HG02642 (cell line): ENCODE results near the gene EXOC4.

Experiments
- ATAC-seq: cut with Tn5 transposase; IDR thresholded peaks from one replicate; pipeline ENCODE4 v1.9.1; 2021; ENCODE audit warnings: mild to moderate bottlenecking; ENCODE audit not compliant: unreplicated experiment, poor library complexity

The EXOC4 gene

GRCh38 chr7:133682364-133683181, 429.7 kb downstream of the EXOC4 start:
- no peak for ATAC-seq

DNA sequence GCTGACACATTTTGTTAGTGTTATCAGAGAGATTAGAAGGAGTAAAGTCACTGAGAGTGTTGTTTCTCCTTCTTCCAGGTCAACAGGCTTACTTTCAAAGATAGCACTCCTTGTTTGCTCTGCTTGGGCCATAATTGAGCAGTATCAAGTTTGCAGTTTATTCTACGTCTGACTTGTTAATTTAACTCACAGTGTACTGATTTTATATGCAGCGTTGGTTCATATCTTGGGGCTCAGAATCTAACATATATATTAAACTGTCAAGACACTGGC, 430.2 kb downstream of the EXOC4 start:
- ATAC-seq: no peak

- ATAC-seq: no peak
Observed at GRCh38 chr7:133688483-133689239, 435.8 kb downstream of the EXOC4 start.

GRCh38 chr7:133690740-133691139, 437.9 kb downstream of the EXOC4 start:
- ATAC-seq: no peak

- no peak for ATAC-seq
Observed at GRCh38 chr7:133691727-133692610, 439.1 kb downstream of the EXOC4 start.

GRCh38 chr7:133693281-133693680, 440.4 kb downstream of the EXOC4 start:
- ATAC-seq: no peak

- no peak for ATAC-seq
Observed at GRCh38 chr7:133696056-133696455, 443.2 kb downstream of the EXOC4 start.

DNA sequence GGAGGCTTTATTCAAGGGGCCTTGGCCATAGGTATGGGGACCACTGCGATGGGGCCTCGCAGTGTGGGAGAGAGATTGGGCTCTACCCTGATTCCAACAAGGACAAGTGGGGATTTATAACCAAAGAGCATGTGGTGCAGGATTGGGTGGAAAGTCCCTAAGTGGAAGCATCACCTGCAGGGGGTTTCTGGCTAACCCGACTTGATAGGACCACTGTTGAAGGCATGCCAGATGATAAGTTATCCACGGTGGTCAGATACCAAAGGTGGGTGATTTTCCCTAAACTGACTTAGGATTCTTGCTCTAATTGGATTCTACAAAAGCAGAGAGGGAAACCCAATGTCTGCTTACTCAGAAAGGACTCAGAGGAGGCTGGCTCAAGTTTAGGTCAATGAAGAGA, 444.7 kb downstream of the EXOC4 start:
- ATAC-seq: no peak

- ATAC-seq: no peak
Observed at GRCh38 chr7:133698127-133698526, 445.2 kb downstream of the EXOC4 start.

DNA sequence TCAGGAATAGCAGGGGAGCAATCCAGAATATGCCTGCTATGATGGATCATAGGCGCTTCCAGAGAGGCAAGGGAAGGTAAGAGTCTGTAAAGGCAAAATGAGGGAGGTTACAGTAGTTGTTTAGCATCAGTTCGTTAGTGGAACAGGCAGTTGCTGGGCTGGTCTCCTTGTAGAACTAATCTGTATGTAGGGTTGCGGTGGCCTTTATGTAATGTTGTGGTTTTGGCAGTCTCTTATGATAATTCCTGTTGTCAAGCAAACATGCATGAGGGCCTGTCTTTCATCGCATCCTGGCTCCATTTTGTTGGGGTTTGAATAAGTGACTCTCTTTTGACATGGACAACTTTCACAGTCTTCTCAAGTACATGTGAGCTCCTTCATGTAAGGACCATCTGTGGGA, 446.5 kb downstream of the EXOC4 start:
- no peak for ATAC-seq

DNA sequence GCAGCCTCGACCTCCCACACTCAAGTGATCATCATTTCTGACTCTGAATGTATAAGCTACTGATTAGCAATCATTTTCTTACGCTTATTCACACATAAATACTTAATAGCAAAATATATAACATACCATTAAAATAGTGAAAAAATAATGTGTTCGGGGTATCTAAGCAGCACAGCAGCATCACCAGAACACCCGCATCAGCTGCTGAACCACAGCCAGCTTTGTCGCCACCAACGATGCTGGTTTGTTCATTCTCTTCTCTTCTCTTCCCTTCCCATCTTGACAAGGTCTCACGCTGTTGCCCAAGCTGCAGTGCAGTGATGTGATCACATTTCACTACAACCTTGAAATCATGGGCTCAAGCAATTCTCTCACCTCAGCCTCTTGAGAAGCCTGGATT, 449.2 kb downstream of the EXOC4 start:
- ATAC-seq: no peak

DNA sequence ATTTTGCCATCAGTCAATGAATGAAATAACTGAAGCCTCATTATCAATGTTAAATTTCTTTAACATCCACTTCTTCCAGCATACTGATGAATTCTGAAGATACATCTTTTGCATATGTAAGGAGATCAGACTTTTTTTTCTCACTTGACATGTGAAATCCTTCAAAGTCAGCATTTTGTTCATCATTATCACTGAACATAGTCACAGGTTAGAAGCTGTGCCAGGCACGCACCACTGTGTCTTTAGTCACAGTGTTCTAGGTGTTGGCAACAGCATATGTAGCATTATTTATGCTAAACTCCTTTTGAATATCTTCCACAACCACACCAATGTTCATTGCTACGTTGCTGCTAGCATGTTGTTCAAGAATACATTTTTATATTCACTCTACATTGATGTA, 450.1 kb downstream of the EXOC4 start:
- ATAC-seq: no peak

DNA sequence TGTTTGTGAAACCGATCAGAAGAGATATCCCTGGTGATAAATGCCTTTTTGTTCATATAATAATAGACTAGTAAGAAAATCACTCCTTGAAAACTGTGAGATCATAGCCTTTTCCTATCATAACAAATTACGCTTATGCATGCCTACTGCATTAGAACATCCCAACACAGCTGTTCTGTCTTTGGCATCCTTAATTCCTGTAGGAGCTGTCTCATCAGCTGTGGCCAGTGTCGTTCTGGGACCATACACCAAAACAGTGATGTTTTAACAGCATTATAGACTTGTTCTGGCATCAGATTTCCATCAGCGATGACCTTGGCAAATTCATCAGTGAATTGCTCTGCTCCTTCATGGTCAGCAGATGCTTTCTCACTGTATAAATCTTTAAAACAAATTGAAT, 450.7 kb downstream of the EXOC4 start:
- ATAC-seq: no peak

DNA sequence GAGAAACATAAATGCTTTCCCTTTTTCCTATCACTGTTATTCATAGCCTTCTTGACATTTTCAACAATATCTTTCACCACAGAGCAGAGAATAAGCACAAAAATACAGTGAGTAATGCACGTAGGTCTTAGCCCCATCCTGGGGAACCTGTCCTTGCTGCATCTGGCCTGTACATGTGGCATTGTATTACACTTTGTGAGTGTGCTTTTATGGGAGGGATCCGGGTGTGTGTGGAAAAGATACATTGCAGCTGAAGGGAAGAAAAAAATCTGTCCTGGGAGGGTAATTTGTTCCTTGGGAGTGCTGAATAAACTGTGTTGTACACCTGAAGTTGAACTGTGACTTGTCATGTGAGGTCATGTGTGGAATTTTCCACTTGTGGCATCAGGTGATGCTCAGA, 451.6 kb downstream of the EXOC4 start:
- no peak for ATAC-seq

GRCh38 chr7:133705596-133705995, 452.7 kb downstream of the EXOC4 start:
- no peak for ATAC-seq

- no peak for ATAC-seq
Observed at GRCh38 chr7:133706016-133706415, 453.1 kb downstream of the EXOC4 start.

DNA sequence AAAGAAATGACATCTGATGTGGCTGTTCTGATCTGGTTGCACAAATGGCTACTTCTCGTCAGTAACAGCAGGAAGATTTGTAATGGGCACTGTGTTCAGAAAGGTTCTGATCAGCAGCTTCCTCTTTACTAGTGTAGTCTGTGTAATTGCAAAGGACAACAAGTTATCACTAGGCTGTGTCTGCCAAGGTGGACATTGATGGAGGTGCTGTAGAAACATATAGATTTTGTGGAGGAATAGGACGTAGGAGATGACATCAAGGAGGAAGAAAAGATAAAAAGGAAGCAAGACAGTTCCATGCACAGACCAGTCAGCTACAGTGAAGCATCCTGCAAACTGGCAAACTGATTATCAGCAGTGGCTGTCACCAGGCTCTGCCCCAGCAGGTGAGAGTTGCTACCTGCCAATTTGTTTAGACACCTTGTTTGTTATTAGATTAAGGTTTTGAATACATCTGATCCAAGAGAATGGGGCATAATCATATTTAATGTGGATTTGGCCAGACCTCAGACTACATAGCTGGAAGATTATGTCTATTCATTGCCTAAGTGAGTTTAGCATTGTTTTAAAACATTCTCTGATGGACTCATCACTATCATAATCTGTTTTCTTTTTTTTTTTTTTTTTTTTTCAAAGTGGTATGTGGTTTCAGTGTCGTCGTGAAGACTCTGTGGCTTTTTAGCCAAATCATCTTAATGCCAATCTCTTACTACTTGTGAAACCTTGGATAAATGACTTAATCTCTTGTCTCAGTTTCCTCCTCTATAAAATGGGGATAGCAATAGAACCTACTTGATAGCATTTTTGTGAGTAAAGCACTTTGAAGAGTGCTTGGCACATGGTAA, 456.4 kb downstream of the EXOC4 start:
- ATAC-seq: no peak

GRCh38 chr7:133712544-133712943, 459.7 kb downstream of the EXOC4 start:
- ATAC-seq: no peak

GRCh38 chr7:133714654-133715053, 461.8 kb downstream of the EXOC4 start:
- no peak for ATAC-seq

GRCh38 chr7:133718131-133718530, 465.3 kb downstream of the EXOC4 start:
- ATAC-seq: no peak
